Activated naive CD4-positive, alpha-beta T cell treated with anti-CD3 and anti-CD28 coated beads, Interleukin-2, amount 50 U/mL, for 16 hours (primary cell): ENCODE results near the gene C1orf232.

Experiments
- DNase-seq: peaks from one replicate; pipeline ENCODE4 v3.0.0-alpha.2; 2020

The C1orf232 gene

GRCh38 chr1:26122988-26123973 is 45.5 kb downstream of the C1orf232 start:
- DNase-seq = no peak

- no peak for DNase-seq
These were observed 46.6 kb downstream of the C1orf232 start for GRCh38 chr1:26121854-26122773.

DNA sequence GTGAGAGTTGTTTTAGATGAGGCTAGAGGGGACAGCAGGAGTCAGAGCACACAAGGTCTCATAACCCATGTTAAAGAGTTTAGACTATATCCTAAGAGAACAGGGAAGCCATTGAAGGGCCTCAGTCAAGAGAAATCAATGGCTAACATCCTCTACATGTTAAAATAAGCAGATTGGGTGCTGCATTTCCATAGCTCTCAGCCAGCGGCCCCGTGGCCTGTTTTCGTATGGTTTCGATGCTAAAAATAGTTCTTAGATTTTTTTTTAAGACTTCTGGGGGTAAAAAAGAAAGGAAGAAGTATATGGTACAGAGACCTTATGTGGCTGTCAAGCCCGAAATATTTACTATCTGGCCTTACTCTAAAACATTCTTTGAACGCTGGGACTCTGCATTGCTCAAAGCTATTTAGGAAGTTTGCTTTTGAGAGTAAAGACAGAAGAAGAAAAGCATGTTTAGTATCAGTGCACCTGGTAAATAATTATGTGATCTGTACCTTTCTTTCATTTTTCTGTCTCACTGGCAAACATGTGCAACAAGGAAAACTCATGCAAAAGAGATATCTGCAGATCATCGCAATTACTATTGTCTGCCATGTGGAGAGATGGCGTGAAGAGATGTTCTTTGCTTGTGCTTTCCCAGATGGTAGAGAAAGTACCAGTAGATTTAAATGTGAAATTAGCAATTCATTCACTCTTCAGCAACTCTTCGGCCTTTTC is 48.7 kb downstream of the C1orf232 start:
- no peak for DNase-seq

DNA sequence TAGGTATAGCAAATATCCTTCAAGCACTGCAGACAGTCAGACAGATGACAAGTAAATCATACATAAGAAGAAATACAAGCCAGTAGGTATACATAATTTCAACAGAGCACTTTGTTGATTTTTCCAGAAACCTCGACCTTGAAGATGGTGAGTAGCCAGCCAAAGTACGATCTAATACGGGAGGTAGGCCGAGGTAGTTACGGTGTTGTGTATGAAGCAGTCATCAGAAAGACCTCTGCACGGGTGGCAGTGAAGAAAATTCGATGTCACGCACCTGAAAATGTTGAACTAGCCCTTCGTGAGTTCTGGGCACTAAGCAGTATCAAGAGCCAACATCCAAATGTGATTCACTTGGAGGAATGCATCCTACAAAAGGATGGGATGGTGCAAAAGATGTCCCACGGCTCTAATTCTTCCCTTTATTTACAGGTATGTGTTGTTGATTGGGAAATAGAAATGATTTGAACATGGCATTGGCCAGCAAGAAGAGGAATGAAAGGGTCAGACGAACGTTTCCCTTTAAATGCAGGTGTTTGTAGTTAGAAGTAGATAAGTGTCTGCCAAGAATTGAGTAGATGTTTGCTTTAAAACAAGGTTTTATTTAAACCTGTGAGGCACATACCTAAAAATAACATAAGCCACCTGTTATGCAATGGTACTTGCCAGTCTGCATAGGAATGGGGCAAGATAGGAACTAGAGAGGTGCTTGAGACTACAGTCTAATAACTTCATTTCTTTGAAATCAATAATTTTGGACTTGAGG is 54.4 kb downstream of the C1orf232 start:
- no peak for DNase-seq
